Measurements from ENCODE around the gene CYP11A1. TPM values are rescaled to one million over a fixed set of nuclear protein-coding genes. Genes with fewer than 3 reads are reported as not detected.

CYP11A1 gene
- total and polyA plus RNA-seq, 10 of the 15 experiments (the other 5 are each of a cell fraction or from before 2014, with no cell fraction given): 0.11 to 1.2 (median 0.23) TPM; not detected in 5

DNA sequence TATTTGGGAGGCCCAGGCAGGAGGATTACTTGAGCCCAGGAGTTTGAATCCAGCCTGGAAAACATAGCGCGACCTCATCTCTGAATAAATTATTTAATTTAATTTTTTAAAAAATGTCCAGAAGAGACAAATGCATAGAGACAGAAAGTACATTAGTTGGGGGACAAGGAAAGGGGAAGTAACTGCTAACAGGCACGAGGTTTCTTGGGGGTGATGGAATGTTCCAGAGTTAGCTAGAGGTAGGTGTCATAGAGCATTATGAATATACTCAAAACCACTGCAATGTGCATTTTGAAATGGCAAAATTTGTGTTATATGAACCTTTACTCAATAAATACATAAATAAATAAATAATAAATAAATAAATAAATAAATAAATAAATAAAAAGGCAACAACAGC is 31.7 kb upstream of the CYP11A1 start:
- ChIA-PET SMC1A (ENCODE audit: uncharacterized antibody, unreplicated experiment) (interaction anchor here (0.6 to 12.5 kb wide), 5 partner anchors 10 to 33 kb away, joined by 3 to 336 read pairs (median 82); partner anchors contain the start of gene SEMA7A), CTCF (interaction anchor here (0.7 to 15.7 kb wide), 3 partner anchors 16 to 40 kb away, joined by 4 to 226 read pairs (median 187); no protein-coding TSS in a partner anchor), RAD21 (ENCODE audit: unreplicated experiment) (interaction anchor here (0.8 to 20.3 kb wide), 8 partner anchors 9 to 389 kb away, joined by 3 to 496 read pairs (median 4); partner anchors contain the start of gene SEMA7A), POLR2A (interaction anchor here (9.4 to 15.4 kb wide), 2 partner anchors 16 to 29 kb away, joined by 302 to 325 read pairs; partner anchors contain the start of gene SEMA7A)
- 60% methylated on average over 3 of the region's 3 CpGs for WGBS (ENCODE audit: insufficient coverage, insufficient replicate concordance, low lambda C conversion rate, missing lambda C conversion rate)
- peak overlapping the region; percentile 100 for H3K4me2 ChIP-seq (ENCODE audit: control insufficient read depth, insufficient read depth)
- intact Hi-C loops (cut with micrococcal nuclease; ENCODE audit: unreplicated experiment): loop anchor here (10.0 kb wide), 1 partner anchor 736 kb away; no protein-coding TSS in a partner anchor
- H3K79me2 ChIP-seq (ENCODE audit: control insufficient read depth, insufficient read depth, low read length): peaks cover 69% of the 10 kb centered on the region
- H2AFZ ChIP-seq (ENCODE audit: control insufficient read depth, low read depth, low read length): no peak overlapping the region
- ATAC-seq (no peak), DNase-seq (ENCODE audit: low read depth, low spot score) (no peak), FAIRE-seq (no peak)
- no peak overlapping the region for H3K4me3 ChIP-seq
- H3K36me3 ChIP-seq (ENCODE audit: control insufficient read depth in 2 of 2, insufficient read depth in 2 of 2, low read length in 1 of 2): no peaks in the 10 kb centered on the region
- BruUV-seq (replicated peaks): no TSS peak
- H3K27ac ChIP-seq (ENCODE audit: control insufficient read depth, insufficient read depth): peak overlapping the region; percentile 100
- H3K4me1 ChIP-seq (ENCODE audit: control insufficient read depth, insufficient read depth, low read length): peaks cover 94% of the 10 kb centered on the region
- no peaks in the 10 kb centered on the region for H3K9me3 ChIP-seq (replicated peaks; ENCODE audit: control insufficient read depth, insufficient read depth, low read length)
- H3K9ac ChIP-seq (ENCODE audit: control insufficient read depth, insufficient read depth, low read length): peak overlapping the region; percentile 85
- H4K20me1 ChIP-seq (ENCODE audit: control insufficient read depth, insufficient read depth): no peaks in the 10 kb centered on the region
- H3K27me3 ChIP-seq (replicated peaks in 1 of 2; ENCODE audit: control insufficient read depth in 2 of 2, insufficient read depth in 2 of 2, low read length in 1 of 2): no peaks in the 10 kb centered on the region
- in situ Hi-C loops (cut with MboI): loop anchor here (5.0 kb wide), 1 partner anchor 383 kb away; the partner anchor contains the start of gene CSK
- TF ChIP-seq SUZ12 (IDR thresholded peaks at IDR 0.05; ENCODE audit: unreplicated experiment): no peak
- TF ChIP-seq HDGF (IDR thresholded peaks at IDR 0.05): no peak
- peak; percentile 45 for TF ChIP-seq JUNB (IDR thresholded peaks at IDR 0.05)
- TF ChIP-seq BCL11A (IDR thresholded peaks at IDR 0.05; ENCODE audit: low read depth, low read length): peak; percentile 21; the same call in 1 of the 2 replicates
- TF ChIP-seq TCF12 (IDR thresholded peaks at IDR 0.05; ENCODE audit: low read depth, low read length): 0 out of 2 replicates have a peak, but pooled peaks have one; percentile 8
- TF ChIP-seq, protein P1, sequence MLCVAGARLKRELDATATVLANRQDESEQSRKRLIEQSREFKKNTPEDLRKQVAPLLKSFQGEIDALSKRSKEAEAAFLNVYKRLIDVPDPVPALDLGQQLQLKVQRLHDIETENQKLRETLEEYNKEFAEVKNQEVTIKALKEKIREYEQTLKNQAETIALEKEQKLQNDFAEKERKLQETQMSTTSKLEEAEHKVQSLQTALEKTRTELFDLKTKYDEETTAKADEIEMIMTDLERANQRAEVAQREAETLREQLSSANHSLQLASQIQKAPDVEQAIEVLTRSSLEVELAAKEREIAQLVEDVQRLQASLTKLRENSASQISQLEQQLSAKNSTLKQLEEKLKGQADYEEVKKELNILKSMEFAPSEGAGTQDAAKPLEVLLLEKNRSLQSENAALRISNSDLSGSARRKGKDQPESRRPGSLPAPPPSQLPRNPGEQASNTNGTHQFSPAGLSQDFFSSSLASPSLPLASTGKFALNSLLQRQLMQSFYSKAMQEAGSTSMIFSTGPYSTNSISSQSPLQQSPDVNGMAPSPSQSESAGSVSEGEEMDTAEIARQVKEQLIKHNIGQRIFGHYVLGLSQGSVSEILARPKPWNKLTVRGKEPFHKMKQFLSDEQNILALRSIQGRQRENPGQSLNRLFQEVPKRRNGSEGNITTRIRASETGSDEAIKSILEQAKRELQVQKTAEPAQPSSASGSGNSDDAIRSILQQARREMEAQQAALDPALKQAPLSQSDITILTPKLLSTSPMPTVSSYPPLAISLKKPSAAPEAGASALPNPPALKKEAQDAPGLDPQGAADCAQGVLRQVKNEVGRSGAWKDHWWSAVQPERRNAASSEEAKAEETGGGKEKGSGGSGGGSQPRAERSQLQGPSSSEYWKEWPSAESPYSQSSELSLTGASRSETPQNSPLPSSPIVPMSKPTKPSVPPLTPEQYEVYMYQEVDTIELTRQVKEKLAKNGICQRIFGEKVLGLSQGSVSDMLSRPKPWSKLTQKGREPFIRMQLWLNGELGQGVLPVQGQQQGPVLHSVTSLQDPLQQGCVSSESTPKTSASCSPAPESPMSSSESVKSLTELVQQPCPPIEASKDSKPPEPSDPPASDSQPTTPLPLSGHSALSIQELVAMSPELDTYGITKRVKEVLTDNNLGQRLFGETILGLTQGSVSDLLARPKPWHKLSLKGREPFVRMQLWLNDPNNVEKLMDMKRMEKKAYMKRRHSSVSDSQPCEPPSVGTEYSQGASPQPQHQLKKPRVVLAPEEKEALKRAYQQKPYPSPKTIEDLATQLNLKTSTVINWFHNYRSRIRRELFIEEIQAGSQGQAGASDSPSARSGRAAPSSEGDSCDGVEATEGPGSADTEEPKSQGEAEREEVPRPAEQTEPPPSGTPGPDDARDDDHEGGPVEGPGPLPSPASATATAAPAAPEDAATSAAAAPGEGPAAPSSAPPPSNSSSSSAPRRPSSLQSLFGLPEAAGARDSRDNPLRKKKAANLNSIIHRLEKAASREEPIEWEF (IDR thresholded peaks at IDR 0.05; ENCODE audit: insufficient replicate concordance, low read depth, low read length): no peak
- TF ChIP-seq HCFC1 (IDR thresholded peaks at IDR 0.05; ENCODE audit: low read length): no peak
- TF ChIP-seq ATF7 (IDR thresholded peaks at IDR 0.05; ENCODE audit: low read depth): peak; percentile 35
- no peak for TF ChIP-seq RCOR1 (conservative IDR thresholded peaks at IDR 0.05; ENCODE audit: low read depth, low read length)
- TF ChIP-seq SIN3A (IDR thresholded peaks at IDR 0.05; ENCODE audit: low read depth, low read length): no peak
- no peak for TF ChIP-seq CEBPB (IDR thresholded peaks at IDR 0.05; ENCODE audit: borderline replicate concordance in 1 of 2, low read depth in 2 of 2, low read length in 2 of 2)
- no peak for TF ChIP-seq RELA (IDR thresholded peaks at IDR 0.05; ENCODE audit: borderline replicate concordance, partially characterized antibody)
- TF ChIP-seq, protein P2, sequence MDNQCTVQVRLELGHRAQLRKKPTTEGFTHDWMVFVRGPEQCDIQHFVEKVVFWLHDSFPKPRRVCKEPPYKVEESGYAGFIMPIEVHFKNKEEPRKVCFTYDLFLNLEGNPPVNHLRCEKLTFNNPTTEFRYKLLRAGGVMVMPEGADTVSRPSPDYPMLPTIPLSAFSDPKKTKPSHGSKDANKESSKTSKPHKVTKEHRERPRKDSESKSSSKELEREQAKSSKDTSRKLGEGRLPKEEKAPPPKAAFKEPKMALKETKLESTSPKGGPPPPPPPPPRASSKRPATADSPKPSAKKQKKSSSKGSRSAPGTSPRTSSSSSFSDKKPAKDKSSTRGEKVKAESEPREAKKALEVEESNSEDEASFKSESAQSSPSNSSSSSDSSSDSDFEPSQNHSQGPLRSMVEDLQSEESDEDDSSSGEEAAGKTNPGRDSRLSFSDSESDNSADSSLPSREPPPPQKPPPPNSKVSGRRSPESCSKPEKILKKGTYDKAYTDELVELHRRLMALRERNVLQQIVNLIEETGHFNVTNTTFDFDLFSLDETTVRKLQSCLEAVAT (IDR thresholded peaks at IDR 0.05): no peak
- TF ChIP-seq WRNIP1 (IDR thresholded peaks at IDR 0.05; ENCODE audit: borderline replicate concordance, low read depth, low read length): no peak
- TF ChIP-seq, protein P3, sequence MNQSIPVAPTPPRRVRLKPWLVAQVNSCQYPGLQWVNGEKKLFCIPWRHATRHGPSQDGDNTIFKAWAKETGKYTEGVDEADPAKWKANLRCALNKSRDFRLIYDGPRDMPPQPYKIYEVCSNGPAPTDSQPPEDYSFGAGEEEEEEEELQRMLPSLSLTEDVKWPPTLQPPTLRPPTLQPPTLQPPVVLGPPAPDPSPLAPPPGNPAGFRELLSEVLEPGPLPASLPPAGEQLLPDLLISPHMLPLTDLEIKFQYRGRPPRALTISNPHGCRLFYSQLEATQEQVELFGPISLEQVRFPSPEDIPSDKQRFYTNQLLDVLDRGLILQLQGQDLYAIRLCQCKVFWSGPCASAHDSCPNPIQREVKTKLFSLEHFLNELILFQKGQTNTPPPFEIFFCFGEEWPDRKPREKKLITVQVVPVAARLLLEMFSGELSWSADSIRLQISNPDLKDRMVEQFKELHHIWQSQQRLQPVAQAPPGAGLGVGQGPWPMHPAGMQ (IDR thresholded peaks at IDR 0.05; ENCODE audit: borderline replicate concordance): no peak
- TF ChIP-seq HDAC6 (IDR thresholded peaks at IDR 0.05; ENCODE audit: unreplicated experiment): no peak
- no peak for TF ChIP-seq EED (IDR thresholded peaks at IDR 0.05; ENCODE audit: low read depth)
